HepG2 (cell line): Measurements from ENCODE around the gene KCNK7. TPM values are rescaled to one million over a fixed set of nuclear protein-coding genes. Genes with fewer than 3 reads are reported as not detected.

Experiments
- CC2D1A ChIP-seq: sonication (generic); formaldehyde crosslinking; IDR thresholded peaks from 2 replicates; pipeline ENCODE4 v1.8.1; 2023; ENCODE audit warnings: mild to moderate bottlenecking, missing genetic modification reagents
- CENPT ChIP-seq: sonication (generic); formaldehyde crosslinking; IDR thresholded peaks from 2 replicates; pipeline ENCODE4 v1.8.0; 2022; ENCODE audit warnings: low read depth, mild to moderate bottlenecking, moderate library complexity, missing genetic modification reagents
- CHCHD3 ChIP-seq: sonication (generic); formaldehyde crosslinking; IDR thresholded peaks from 2 replicates; pipeline ENCODE4 v1.8.0; 2022; ENCODE audit warnings: mild to moderate bottlenecking, missing genetic modification reagents, moderate library complexity
- FOXM1 ChIP-seq: sonication (generic); formaldehyde crosslinking; IDR thresholded peaks from 2 replicates; pipeline ENCODE4 v1.5.0; 2020; ENCODE audit warnings: missing genetic modification reagents
- JUND ChIP-seq: sonication (generic); formaldehyde crosslinking; IDR thresholded peaks from 2 replicates; pipeline ENCODE4 v1.8.0; 2022; ENCODE audit warnings: mild to moderate bottlenecking, missing genetic modification reagents
- KMT2A ChIP-seq: sonication (generic); formaldehyde crosslinking; IDR thresholded peaks from 2 replicates; pipeline ENCODE4 v1.4.0; 2020; ENCODE audit warnings: missing genetic modification reagents
- NAIF1 ChIP-seq: sonication (generic); formaldehyde crosslinking; IDR thresholded peaks from 2 replicates; pipeline ENCODE4 v1.5.0; 2020; ENCODE audit warnings: mild to moderate bottlenecking, missing genetic modification reagents, borderline replicate concordance
- NR2F1 ChIP-seq, 2 experiments: fragments of 450-650 bp in 1 of 2; formaldehyde crosslinking in 1 of 2; IDR thresholded peaks; 2 replicates each; pipeline versions ENCODE4 v1.5.0 to v1.6.1; 2016 to 2020; ENCODE audit warnings: mild to moderate bottlenecking in 1 of 2, missing compliant biosample characterization in 1 of 2, missing genetic modification reagents in 1 of 2, moderate library complexity in 1 of 2
- SP2 ChIP-seq: sonication (generic); formaldehyde crosslinking; IDR thresholded peaks from 2 replicates; pipeline ENCODE4 v1.5.1; 2020; ENCODE audit warnings: mild to moderate bottlenecking, missing genetic modification reagents
- SRSF4 ChIP-seq: fragments of 200-400 bp; formaldehyde crosslinking; IDR thresholded peaks from one replicate; pipeline ENCODE4 v1.6.1; 2018; ENCODE audit warnings: mild to moderate bottlenecking, low read depth, low read length, moderate library complexity; ENCODE audit not compliant: poor library complexity, severe bottlenecking
- WIZ ChIP-seq: sonication (generic); formaldehyde crosslinking; IDR thresholded peaks from 2 replicates; pipeline ENCODE4 v1.5.1; 2020; ENCODE audit warnings: mild to moderate bottlenecking, missing genetic modification reagents
- ZNF292 ChIP-seq: sonication (generic); formaldehyde crosslinking; IDR thresholded peaks from 2 replicates; pipeline ENCODE4 v1.8.1; 2022; ENCODE audit warnings: mild to moderate bottlenecking, low read depth, missing genetic modification reagents, borderline replicate concordance
- ZNF333 ChIP-seq: sonication (generic); formaldehyde crosslinking; IDR thresholded peaks from 2 replicates; pipeline ENCODE4 v1.4.0; 2020; ENCODE audit warnings: mild to moderate bottlenecking, missing genetic modification reagents, borderline replicate concordance
- ZNF484 ChIP-seq: sonication (generic); formaldehyde crosslinking; IDR thresholded peaks from 2 replicates; pipeline ENCODE4 v1.5.1; 2020; ENCODE audit warnings: mild to moderate bottlenecking, low read depth, missing genetic modification reagents, borderline replicate concordance
- ZNF570 ChIP-seq: sonication (generic); formaldehyde crosslinking; IDR thresholded peaks from 2 replicates; pipeline ENCODE4 v1.4.0; 2020; ENCODE audit warnings: mild to moderate bottlenecking, missing genetic modification reagents, borderline replicate concordance
- ZNF780A ChIP-seq: sonication (generic); formaldehyde crosslinking; IDR thresholded peaks from 2 replicates; pipeline ENCODE4 v1.8.0; 2022; ENCODE audit warnings: mild to moderate bottlenecking, missing genetic modification reagents, moderate library complexity
- ZNF792 ChIP-seq: IDR thresholded peaks from 2 replicates; pipeline ENCODE4 v1.6.1; 2016
- ZNF891 ChIP-seq: sonication (generic); formaldehyde crosslinking; IDR thresholded peaks from 2 replicates; pipeline ENCODE4 v1.5.0; 2020; ENCODE audit warnings: mild to moderate bottlenecking, missing genetic modification reagents
- polyA plus RNA-seq, 8 experiments: library from polyadenylated mRNA; depleted of rRNA in 3 of 8; stranded (reverse) in 7 of 8; unstranded in 1 of 8; fragments of >200 nt; fragmentation: Illumina TruSeq in 4 of 8; extraction: Trizol in 4 of 8; gene quantifications; 2 replicates each; pipeline versions ENCODE4 v1.2.1 to v1.2.3, GENCODE V29; 2011 to 2016; ENCODE audit warnings: low read depth in 4 of 8, missing spikeins in 1 of 8, mixed read lengths in 1 of 8; ENCODE audit not compliant: insufficient read depth in 1 of 8
- total RNA-seq, 5 experiments: library from RNA; depleted of rRNA; stranded (reverse); fragments of >200 nt; fragmentation: Illumina TruSeq; extraction: Trizol; gene quantifications; 2 replicates each; pipeline ENCODE4 v1.2.3, GENCODE V29; 2016; ENCODE audit warnings: low read depth in 1 of 5
- TF ChIP-seq, protein P1 (sequence below): sonication (generic); formaldehyde crosslinking; IDR thresholded peaks from 2 replicates; pipeline ENCODE4 v1.8.1; 2022; ENCODE audit warnings: mild to moderate bottlenecking, missing genetic modification reagents
- TF ChIP-seq, protein P2 (sequence below): IDR thresholded peaks from 2 replicates; pipeline ENCODE4 v1.6.1; 2016
- TF ChIP-seq, protein P3 (sequence below): IDR thresholded peaks from 2 replicates; pipeline ENCODE4 v1.6.1; 2016; ENCODE audit warnings: low read depth, control low read depth
- TF ChIP-seq, protein P4 (sequence below): sonication (generic); formaldehyde crosslinking; IDR thresholded peaks from 2 replicates; pipeline ENCODE4 v1.5.0; 2020; ENCODE audit warnings: mild to moderate bottlenecking, missing genetic modification reagents, borderline replicate concordance
- TF ChIP-seq, protein P5 (sequence below): sonication (generic); formaldehyde crosslinking; IDR thresholded peaks from 2 replicates; pipeline ENCODE4 v1.4.0; 2020; ENCODE audit warnings: missing genetic modification reagents
- TF ChIP-seq, protein P6 (sequence below): sonication (generic); formaldehyde crosslinking; IDR thresholded peaks from 2 replicates; pipeline ENCODE4 v1.5.0; 2020; ENCODE audit warnings: mild to moderate bottlenecking, low read depth, missing genetic modification reagents, borderline replicate concordance

The KCNK7 gene
- total and polyA plus RNA-seq, 2 of the 13 experiments (the other 11 are each of a cell fraction or from before 2014, with no cell fraction given), result 0.11 TPM; not detected in 1

DNA sequence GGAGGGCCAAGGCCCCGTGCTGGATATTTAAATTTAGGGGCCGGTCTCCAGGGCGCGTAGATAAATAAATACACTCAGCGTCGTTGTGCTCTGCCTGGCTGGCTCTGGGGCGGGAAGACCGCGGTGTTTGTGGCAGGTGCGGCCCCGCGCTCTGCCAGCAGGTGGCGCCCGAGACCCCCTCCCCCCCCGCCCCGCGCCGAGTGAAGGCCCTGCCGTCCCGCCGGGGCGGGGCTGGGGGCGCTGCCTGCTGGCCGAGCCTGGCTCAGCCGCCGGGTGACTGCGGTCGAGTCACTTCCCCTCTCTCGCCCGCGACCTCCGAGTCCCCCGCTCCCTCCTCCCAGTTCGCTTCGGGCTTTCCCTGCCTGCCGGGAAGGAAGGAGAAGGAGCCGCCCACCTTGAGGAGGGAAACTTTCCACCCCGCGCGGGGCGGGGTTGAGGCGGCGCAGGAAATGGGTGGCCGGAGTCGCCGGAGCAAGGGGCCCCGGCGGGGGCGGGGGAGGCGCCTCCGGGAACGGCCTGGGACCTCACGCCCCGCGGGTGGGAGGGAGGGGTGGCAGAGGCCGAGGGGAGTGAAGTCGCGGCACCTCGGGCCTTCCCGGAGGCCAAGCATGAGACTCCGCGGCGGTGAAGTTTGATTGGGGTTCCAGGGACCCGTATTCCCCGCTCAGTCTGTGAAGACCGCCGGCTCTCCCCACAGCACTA lies 21.3 kb downstream of the KCNK7 start (continued):
- TF ChIP-seq, protein P1, sequence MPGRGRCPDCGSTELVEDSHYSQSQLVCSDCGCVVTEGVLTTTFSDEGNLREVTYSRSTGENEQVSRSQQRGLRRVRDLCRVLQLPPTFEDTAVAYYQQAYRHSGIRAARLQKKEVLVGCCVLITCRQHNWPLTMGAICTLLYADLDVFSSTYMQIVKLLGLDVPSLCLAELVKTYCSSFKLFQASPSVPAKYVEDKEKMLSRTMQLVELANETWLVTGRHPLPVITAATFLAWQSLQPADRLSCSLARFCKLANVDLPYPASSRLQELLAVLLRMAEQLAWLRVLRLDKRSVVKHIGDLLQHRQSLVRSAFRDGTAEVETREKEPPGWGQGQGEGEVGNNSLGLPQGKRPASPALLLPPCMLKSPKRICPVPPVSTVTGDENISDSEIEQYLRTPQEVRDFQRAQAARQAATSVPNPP (CRISPR knock-in tag), result no peak
- TF ChIP-seq ZNF792 (CRISPR knock-in tag) (peak; percentile 60), ZNF484 (CRISPR knock-in tag) (no peak), NAIF1 (CRISPR knock-in tag) (no peak), FOXM1 (no peak), ZNF891 (CRISPR knock-in tag) (no peak), JUND (CRISPR knock-in tag) (no peak), CC2D1A (CRISPR knock-in tag) (no peak), NR2F1 (CRISPR knock-in tag; IDR thresholded peaks at IDR 0.05) (no peak), CENPT (no peak), SRSF4 (no peak), ZNF333 (CRISPR knock-in tag) (no peak), SP2 (CRISPR knock-in tag) (no peak), WIZ (no peak), CHCHD3 (CRISPR knock-in tag) (no peak), ZNF780A (CRISPR knock-in tag) (no peak), ZNF292 (no peak), ZNF570 (CRISPR knock-in tag) (no peak), KMT2A (CRISPR knock-in tag) (no peak)
- TF ChIP-seq, protein P2, sequence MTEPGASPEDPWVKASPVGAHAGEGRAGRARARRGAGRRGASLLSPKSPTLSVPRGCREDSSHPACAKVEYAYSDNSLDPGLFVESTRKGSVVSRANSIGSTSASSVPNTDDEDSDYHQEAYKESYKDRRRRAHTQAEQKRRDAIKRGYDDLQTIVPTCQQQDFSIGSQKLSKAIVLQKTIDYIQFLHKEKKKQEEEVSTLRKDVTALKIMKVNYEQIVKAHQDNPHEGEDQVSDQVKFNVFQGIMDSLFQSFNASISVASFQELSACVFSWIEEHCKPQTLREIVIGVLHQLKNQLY (CRISPR knock-in tag), result no peak
- TF ChIP-seq, protein P3, sequence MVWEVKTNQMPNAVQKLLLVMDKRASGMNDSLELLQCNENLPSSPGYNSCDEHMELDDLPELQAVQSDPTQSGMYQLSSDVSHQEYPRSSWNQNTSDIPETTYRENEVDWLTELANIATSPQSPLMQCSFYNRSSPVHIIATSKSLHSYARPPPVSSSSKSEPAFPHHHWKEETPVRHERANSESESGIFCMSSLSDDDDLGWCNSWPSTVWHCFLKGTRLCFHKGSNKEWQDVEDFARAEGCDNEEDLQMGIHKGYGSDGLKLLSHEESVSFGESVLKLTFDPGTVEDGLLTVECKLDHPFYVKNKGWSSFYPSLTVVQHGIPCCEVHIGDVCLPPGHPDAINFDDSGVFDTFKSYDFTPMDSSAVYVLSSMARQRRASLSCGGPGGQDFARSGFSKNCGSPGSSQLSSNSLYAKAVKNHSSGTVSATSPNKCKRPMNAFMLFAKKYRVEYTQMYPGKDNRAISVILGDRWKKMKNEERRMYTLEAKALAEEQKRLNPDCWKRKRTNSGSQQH (CRISPR knock-in tag), result no peak
- TF ChIP-seq, protein P4, sequence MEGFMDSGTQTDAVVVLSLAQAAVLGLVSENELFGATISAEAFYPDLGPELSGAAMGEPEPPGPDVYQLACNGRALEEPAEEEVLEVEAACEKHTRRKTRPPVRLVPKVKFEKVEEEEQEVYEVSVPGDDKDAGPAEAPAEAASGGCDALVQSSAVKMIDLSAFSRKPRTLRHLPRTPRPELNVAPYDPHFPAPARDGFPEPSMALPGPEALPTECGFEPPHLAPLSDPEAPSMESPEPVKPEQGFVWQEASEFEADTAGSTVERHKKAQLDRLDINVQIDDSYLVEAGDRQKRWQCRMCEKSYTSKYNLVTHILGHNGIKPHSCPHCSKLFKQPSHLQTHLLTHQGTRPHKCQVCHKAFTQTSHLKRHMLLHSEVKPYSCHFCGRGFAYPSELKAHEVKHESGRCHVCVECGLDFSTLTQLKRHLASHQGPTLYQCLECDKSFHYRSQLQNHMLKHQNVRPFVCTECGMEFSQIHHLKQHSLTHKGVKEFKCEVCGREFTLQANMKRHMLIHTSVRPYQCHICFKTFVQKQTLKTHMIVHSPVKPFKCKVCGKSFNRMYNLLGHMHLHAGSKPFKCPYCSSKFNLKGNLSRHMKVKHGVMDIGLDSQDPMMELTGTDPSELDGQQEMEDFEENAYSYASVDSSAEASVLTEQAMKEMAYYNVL, result no peak
- TF ChIP-seq, protein P5, sequence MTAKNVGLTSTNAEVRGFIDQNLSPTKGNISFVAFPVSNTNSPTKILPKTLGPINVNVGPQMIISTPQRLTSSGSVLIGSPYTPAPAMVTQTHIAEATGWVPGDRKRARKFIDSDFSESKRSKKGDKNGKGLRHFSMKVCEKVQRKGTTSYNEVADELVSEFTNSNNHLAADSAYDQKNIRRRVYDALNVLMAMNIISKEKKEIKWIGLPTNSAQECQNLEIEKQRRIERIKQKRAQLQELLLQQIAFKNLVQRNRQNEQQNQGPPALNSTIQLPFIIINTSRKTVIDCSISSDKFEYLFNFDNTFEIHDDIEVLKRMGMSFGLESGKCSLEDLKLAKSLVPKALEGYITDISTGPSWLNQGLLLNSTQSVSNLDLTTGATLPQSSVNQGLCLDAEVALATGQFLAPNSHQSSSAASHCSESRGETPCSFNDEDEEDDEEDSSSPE (CRISPR knock-in tag), result peak; percentile 37; the same call in 1 of the 2 replicates
- TF ChIP-seq, protein P6, sequence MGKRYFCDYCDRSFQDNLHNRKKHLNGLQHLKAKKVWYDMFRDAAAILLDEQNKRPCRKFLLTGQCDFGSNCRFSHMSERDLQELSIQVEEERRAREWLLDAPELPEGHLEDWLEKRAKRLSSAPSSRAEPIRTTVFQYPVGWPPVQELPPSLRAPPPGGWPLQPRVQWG (CRISPR knock-in tag), result no peak
